H1 (cell line): Measurements from ENCODE around the gene DOCK1. TPM values are rescaled to one million over a fixed set of nuclear protein-coding genes. Genes with fewer than 3 reads are reported as not detected.

Experiments used
- ASH2L ChIP-seq: fragments of 200-600, 300-600 bp; sonication (generic); IDR thresholded peaks from one replicate; pipeline ENCODE4 v1.7.1; 2017; ENCODE audit warnings: low read length
- BCL11A ChIP-seq, 2 experiments: IDR thresholded peaks; one replicate each; pipeline ENCODE4 v1.6.1; 2011; ENCODE audit warnings: low read depth in 2 of 2, low read length in 2 of 2, mild to moderate bottlenecking in 2 of 2
- BRCA1 ChIP-seq: IDR thresholded peaks from 2 replicates; pipeline ENCODE4 v1.6.1; 2012; ENCODE audit warnings: low read depth, low read length, improper control_type of control experiment
- CEBPB ChIP-seq: IDR thresholded peaks from 2 replicates; pipeline ENCODE4 v1.6.1; 2012; ENCODE audit warnings: low read depth, low read length
- RXRA ChIP-seq: IDR thresholded peaks from 2 replicates; pipeline ENCODE4 v1.6.1; 2011; ENCODE audit warnings: low read depth, mild to moderate bottlenecking, low read length, moderate library complexity; ENCODE audit not compliant: insufficient read depth
- polyA plus RNA-seq, 7 experiments: library from polyadenylated mRNA; depleted of rRNA in 3 of 7; stranded (reverse) in 5 of 7; unstranded in 2 of 7; fragments of >200 nt in 5 of 7; fragments of 200-250 nt in 2 of 7; gene quantifications; 1 replicate in 5 of 7; 2 replicates in 1 of 7; 4 replicates in 1 of 7; pipeline versions ENCODE4 v1.2.1 to v1.2.3, GENCODE V29; 2011 to 2013; ENCODE audit warnings: missing spikeins in 2 of 7, mixed read lengths in 2 of 7
- total RNA-seq: library from RNA; stranded (reverse); fragmentation: NEBNext Ultra II Directional; extraction: Animal tissue kit (Norgen Biotek cat#: 25700); gene quantifications from 2 replicates; pipeline ENCODE4 v1.2.1, GENCODE V29; 2021
- TF ChIP-seq, protein P1 (sequence below): fragments of 300-600 bp; sonication (generic); IDR thresholded peaks from 2 replicates; pipeline ENCODE4 v1.7.1; 2012; ENCODE audit warnings: low read length, moderate library complexity, mild to moderate bottlenecking, inconsistent platforms; ENCODE audit not compliant: insufficient replicate concordance
- TF ChIP-seq, protein P2 (sequence below): IDR thresholded peaks from 2 replicates; pipeline ENCODE4 v1.6.1; 2012; ENCODE audit warnings: low read length, inconsistent platforms
- TF ChIP-seq, protein P3 (sequence below): IDR thresholded peaks from 2 replicates; pipeline ENCODE4 v1.6.1; 2012; ENCODE audit warnings: inconsistent platforms

Gene DOCK1
- total and polyA plus RNA-seq, 2 of the 8 experiments (the other 6 are each of a cell fraction or from before 2014, with no cell fraction given): 11.6 to 53.0 TPM

DNA sequence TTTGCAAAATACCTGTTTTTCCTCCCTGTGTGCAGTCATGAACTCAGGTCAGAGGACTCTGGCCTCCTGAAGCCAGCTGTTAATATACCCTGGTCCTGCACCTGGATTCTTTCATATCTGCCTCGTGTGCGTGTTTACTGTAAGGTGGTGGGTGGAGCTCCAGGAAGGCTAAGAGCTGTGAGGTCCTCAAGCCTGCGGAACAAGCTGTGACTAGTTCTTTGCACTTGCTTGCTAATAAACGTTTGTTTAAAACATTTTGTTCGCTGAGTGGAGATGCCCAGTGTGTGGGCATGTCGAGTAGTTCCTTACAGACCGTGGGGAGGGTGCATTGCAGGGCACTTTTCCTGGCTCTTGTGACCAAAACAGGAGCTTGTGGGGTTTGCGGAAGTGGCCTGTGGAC lies 139.0 kb downstream of the DOCK1 start (continued):
- TF ChIP-seq, protein P1, sequence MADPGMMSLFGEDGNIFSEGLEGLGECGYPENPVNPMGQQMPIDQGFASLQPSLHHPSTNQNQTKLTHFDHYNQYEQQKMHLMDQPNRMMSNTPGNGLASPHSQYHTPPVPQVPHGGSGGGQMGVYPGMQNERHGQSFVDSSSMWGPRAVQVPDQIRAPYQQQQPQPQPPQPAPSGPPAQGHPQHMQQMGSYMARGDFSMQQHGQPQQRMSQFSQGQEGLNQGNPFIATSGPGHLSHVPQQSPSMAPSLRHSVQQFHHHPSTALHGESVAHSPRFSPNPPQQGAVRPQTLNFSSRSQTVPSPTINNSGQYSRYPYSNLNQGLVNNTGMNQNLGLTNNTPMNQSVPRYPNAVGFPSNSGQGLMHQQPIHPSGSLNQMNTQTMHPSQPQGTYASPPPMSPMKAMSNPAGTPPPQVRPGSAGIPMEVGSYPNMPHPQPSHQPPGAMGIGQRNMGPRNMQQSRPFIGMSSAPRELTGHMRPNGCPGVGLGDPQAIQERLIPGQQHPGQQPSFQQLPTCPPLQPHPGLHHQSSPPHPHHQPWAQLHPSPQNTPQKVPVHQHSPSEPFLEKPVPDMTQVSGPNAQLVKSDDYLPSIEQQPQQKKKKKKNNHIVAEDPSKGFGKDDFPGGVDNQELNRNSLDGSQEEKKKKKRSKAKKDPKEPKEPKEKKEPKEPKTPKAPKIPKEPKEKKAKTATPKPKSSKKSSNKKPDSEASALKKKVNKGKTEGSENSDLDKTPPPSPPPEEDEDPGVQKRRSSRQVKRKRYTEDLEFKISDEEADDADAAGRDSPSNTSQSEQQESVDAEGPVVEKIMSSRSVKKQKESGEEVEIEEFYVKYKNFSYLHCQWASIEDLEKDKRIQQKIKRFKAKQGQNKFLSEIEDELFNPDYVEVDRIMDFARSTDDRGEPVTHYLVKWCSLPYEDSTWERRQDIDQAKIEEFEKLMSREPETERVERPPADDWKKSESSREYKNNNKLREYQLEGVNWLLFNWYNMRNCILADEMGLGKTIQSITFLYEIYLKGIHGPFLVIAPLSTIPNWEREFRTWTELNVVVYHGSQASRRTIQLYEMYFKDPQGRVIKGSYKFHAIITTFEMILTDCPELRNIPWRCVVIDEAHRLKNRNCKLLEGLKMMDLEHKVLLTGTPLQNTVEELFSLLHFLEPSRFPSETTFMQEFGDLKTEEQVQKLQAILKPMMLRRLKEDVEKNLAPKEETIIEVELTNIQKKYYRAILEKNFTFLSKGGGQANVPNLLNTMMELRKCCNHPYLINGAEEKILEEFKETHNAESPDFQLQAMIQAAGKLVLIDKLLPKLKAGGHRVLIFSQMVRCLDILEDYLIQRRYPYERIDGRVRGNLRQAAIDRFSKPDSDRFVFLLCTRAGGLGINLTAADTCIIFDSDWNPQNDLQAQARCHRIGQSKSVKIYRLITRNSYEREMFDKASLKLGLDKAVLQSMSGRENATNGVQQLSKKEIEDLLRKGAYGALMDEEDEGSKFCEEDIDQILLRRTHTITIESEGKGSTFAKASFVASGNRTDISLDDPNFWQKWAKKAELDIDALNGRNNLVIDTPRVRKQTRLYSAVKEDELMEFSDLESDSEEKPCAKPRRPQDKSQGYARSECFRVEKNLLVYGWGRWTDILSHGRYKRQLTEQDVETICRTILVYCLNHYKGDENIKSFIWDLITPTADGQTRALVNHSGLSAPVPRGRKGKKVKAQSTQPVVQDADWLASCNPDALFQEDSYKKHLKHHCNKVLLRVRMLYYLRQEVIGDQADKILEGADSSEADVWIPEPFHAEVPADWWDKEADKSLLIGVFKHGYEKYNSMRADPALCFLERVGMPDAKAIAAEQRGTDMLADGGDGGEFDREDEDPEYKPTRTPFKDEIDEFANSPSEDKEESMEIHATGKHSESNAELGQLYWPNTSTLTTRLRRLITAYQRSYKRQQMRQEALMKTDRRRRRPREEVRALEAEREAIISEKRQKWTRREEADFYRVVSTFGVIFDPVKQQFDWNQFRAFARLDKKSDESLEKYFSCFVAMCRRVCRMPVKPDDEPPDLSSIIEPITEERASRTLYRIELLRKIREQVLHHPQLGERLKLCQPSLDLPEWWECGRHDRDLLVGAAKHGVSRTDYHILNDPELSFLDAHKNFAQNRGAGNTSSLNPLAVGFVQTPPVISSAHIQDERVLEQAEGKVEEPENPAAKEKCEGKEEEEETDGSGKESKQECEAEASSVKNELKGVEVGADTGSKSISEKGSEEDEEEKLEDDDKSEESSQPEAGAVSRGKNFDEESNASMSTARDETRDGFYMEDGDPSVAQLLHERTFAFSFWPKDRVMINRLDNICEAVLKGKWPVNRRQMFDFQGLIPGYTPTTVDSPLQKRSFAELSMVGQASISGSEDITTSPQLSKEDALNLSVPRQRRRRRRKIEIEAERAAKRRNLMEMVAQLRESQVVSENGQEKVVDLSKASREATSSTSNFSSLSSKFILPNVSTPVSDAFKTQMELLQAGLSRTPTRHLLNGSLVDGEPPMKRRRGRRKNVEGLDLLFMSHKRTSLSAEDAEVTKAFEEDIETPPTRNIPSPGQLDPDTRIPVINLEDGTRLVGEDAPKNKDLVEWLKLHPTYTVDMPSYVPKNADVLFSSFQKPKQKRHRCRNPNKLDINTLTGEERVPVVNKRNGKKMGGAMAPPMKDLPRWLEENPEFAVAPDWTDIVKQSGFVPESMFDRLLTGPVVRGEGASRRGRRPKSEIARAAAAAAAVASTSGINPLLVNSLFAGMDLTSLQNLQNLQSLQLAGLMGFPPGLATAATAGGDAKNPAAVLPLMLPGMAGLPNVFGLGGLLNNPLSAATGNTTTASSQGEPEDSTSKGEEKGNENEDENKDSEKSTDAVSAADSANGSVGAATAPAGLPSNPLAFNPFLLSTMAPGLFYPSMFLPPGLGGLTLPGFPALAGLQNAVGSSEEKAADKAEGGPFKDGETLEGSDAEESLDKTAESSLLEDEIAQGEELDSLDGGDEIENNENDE: no peak
- TF ChIP-seq RXRA: no peak
- TF ChIP-seq, protein P2, sequence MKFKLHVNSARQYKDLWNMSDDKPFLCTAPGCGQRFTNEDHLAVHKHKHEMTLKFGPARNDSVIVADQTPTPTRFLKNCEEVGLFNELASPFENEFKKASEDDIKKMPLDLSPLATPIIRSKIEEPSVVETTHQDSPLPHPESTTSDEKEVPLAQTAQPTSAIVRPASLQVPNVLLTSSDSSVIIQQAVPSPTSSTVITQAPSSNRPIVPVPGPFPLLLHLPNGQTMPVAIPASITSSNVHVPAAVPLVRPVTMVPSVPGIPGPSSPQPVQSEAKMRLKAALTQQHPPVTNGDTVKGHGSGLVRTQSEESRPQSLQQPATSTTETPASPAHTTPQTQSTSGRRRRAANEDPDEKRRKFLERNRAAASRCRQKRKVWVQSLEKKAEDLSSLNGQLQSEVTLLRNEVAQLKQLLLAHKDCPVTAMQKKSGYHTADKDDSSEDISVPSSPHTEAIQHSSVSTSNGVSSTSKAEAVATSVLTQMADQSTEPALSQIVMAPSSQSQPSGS: no peak
- no peak for TF ChIP-seq BCL11A (IDR thresholded peaks at IDR 0.05; ENCODE audit: low read depth in 2 of 2, low read length in 2 of 2)
- no peak for TF ChIP-seq ASH2L
- TF ChIP-seq CEBPB: no peak
- TF ChIP-seq BRCA1: no peak
- TF ChIP-seq, protein P3, sequence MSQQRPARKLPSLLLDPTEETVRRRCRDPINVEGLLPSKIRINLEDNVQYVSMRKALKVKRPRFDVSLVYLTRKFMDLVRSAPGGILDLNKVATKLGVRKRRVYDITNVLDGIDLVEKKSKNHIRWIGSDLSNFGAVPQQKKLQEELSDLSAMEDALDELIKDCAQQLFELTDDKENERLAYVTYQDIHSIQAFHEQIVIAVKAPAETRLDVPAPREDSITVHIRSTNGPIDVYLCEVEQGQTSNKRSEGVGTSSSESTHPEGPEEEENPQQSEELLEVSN: no peak
- TF ChIP-seq, all 59 proteins: peak for 0
